Thyroid gland (tissue), 4 donors: ENCODE measurements around the gene CYP24A1. TPM values are rescaled to one million over a fixed set of nuclear protein-coding genes. Genes with fewer than 3 reads are reported as not detected.

ENCODE experiments used
- DNase-seq, 2 donors: peaks; one replicate each; pipeline ENCODE4 v3.0.0-alpha.2; 2019
- H3K27ac ChIP-seq, 3 donors: fragments of 200-600 bp; sonication (generic); 1 replicate in 2 of 3; 2 replicates in 1 of 3; pipeline ENCODE4 v1.5.1; 2016 to 2019; ENCODE audit warnings: mild to moderate bottlenecking in 1 of 3, moderate library complexity in 1 of 3
- H3K27me3 ChIP-seq: fragments of 200-600 bp; sonication (generic); one replicate; pipeline ENCODE4 v1.5.1; 2019
- H3K36me3 ChIP-seq, 2 donors: fragments of 200-600 bp; sonication (generic); one replicate each; pipeline ENCODE4 v1.5.1; 2016 to 2019
- H3K4me1 ChIP-seq, 2 donors: fragments of 200-600 bp; sonication (generic); one replicate each; pipeline ENCODE4 v1.5.1; 2017 to 2019
- H3K4me3 ChIP-seq, 3 donors: fragments of 200-600 bp; sonication (generic); replicated peaks in 1 of 3; 1 replicate in 2 of 3; 2 replicates in 1 of 3; pipeline ENCODE4 v1.5.1; 2016; ENCODE audit warnings: mild to moderate bottlenecking in 1 of 3
- H3K9me3 ChIP-seq: fragments of 200-600 bp; sonication (generic); one replicate; pipeline ENCODE4 v1.5.1; 2017
- CTCF ChIP-seq, 6 experiments: fragments of 200-600 bp in 3 of 6; fragments of 450-650 bp in 3 of 6; sonication (generic) in 3 of 6; IDR thresholded peaks; one replicate each; pipeline ENCODE4 v1.5.1; 2016 to 2019; ENCODE audit warnings: antibody characterized with exemption in 6 of 6, mild to moderate bottlenecking in 2 of 6, inconsistent platforms in 1 of 6, moderate library complexity in 1 of 6
- POLR2A ChIP-seq, 2 donors: fragments of 450-650 bp; IDR thresholded peaks; one replicate each; pipeline ENCODE4 v1.6.1; 2017; ENCODE audit warnings: antibody characterized with exemption in 2 of 2, mild to moderate bottlenecking in 2 of 2, moderate library complexity in 1 of 2
- WGBS, 2 donors: methylation state at CpG; one replicate each; pipeline ENCODE4 v1.1.5; 2017; 5-methylcytosine and 5-hydroxymethylcytosine counted together
- intact Hi-C: fragments of 100-400 bp; cut with DNase I; formaldehyde crosslinking; loops from one replicate; pipeline ENCODE4 v1.15.1; 2023
- total RNA-seq, 4 donors: library from RNA; depleted of rRNA; stranded (reverse); fragments of >200 nt; gene quantifications; one replicate each; pipeline ENCODE4 v1.2.3, GENCODE V29; 2016

The CYP24A1 gene
- total RNA-seq, 4 donors from 2014 or later = 0.44 to 6.6 (median 0.67) TPM; not detected in 1

- Histone ChIP-seq H3K36me3 (no peaks in the 10 kb centered on the region), H3K4me1 (peaks cover 0 to 14% of the 10 kb centered on the region in 2 donors), H3K27me3 (no peaks in the 10 kb centered on the region), H3K27ac (no peak overlapping the region), H3K4me3 (no peak overlapping the region), H3K9me3 (no peaks in the 10 kb centered on the region)
- TF ChIP-seq CTCF (IDR thresholded peaks at IDR 0.05) = no peak
- no peak for TF ChIP-seq POLR2A (IDR thresholded peaks at IDR 0.05)
- no peak for DNase-seq
- 81 to 83% methylated on average over 5 of the region's 5 CpGs for WGBS, 2 donors
- intact Hi-C loops = no loop called here
These were observed 20.0 kb upstream of the CYP24A1 start for GRCh38 chr20:54193817-54194216.

DNA sequence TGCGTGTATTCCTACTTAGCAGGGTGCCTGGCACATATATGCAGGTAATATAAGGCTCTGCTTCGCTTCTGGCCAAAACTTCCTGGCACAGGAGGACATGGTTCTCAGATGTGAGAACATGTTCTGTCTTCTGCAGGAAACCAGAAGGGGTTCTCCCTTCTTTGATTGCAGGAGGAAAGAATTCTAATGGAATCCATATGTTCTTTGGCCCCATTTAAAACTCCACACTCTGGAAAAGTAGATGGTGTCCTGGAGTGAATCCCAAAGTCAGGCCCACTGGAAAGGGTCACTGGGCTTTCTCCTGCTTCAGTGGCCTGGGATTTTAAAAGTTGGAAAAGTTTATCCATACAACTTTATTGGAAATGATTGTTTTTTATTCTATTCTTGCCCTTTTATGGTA, 16.4 kb upstream of the CYP24A1 start:
- H3K36me3 ChIP-seq = no peaks in the 10 kb centered on the region
- no peak for DNase-seq
- no peak for TF ChIP-seq CTCF (IDR thresholded peaks at IDR 0.05)
- TF ChIP-seq POLR2A (IDR thresholded peaks at IDR 0.05) = no peak
- H3K27me3 ChIP-seq = no peaks in the 10 kb centered on the region
- H3K27ac ChIP-seq = no peak overlapping the region
- no peaks in the 10 kb centered on the region for H3K9me3 ChIP-seq
- intact Hi-C loops = no loop called here
- no peak overlapping the region for H3K4me3 ChIP-seq
- 95 to 98% methylated on average over 2 of the region's 2 CpGs for WGBS, 2 donors
- H3K4me1 ChIP-seq = no peaks in the 10 kb centered on the region

DNA sequence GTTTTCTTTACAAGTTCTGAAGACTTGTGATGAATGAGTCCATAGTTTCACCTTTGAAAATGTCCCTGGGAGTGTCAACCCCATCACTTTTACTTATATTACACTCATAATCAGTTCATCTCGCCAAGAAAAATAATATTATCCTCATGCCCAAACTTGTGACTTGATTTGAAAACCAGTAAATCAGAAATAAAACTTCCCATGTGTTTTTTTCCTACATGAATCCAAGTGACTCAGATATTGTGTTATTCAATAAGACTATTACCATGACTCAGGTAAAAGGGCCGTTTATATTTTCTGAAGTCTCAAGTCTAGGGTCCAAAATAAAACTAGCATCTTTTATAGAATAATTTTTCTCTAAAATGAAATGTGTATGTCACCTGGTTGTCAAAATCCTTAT, 15.8 kb upstream of the CYP24A1 start:
- Histone ChIP-seq H3K4me3 (no peak overlapping the region), H3K36me3 (no peaks in the 10 kb centered on the region), H3K4me1 (no peaks in the 10 kb centered on the region), H3K27me3 (no peaks in the 10 kb centered on the region), H3K9me3 (no peaks in the 10 kb centered on the region), H3K27ac (no peak overlapping the region)
- intact Hi-C loops = no loop called here
- 59 to 73% methylated on average over 2 of the region's 2 CpGs for whole genome bisulfite sequencing, 2 donors
- no peak for TF ChIP-seq POLR2A (IDR thresholded peaks at IDR 0.05)
- TF ChIP-seq CTCF (IDR thresholded peaks at IDR 0.05) = no peak
- no peak for DNase-seq

DNA sequence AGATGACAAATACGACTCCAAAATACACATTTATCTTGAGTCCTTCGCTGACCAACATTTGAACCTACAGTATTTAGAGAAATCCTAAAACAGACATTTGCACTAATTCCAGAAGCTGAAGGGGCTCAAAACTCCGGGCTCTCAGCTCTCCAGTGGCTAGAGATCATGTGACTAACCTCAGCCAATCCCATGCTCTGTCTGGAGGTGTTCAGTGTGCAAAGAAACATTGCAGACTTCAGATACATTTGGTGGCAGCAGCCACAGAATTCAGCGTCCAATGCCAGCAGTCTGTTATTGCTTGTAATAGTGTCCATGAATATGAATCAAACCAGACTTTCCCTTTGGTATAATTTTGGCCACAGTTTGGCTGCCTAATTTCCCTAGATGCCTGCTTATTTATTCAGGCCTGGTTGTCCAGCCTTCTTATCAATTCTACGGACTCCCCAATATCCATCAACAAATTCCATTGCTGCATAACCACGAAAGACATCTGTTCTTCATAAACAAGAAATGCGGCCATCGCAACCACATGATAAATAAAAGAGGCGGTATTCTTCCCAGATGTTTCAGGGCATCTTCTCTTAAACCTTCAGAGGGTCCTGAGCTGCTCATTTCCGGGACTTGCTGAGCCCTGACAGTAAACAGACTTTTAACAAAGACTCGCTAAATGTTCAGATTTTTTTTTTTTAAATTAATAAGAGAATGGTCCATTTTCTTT, 14.5 kb upstream of the CYP24A1 start:
- Histone ChIP-seq H3K9me3 (no peaks in the 10 kb centered on the region), H3K36me3 (no peaks in the 10 kb centered on the region), H3K4me1 (no peaks in the 10 kb centered on the region), H3K4me3 (no peak overlapping the region), H3K27me3 (no peaks in the 10 kb centered on the region), H3K27ac (no peak overlapping the region)
- TF ChIP-seq CTCF (IDR thresholded peaks at IDR 0.05) (no peak), POLR2A (IDR thresholded peaks at IDR 0.05) (no peak)
- no peak for DNase-seq
- intact Hi-C loops = no loop called here
- 76 to 82% methylated on average over 11 of the region's 11 CpGs for WGBS, 2 donors

DNA sequence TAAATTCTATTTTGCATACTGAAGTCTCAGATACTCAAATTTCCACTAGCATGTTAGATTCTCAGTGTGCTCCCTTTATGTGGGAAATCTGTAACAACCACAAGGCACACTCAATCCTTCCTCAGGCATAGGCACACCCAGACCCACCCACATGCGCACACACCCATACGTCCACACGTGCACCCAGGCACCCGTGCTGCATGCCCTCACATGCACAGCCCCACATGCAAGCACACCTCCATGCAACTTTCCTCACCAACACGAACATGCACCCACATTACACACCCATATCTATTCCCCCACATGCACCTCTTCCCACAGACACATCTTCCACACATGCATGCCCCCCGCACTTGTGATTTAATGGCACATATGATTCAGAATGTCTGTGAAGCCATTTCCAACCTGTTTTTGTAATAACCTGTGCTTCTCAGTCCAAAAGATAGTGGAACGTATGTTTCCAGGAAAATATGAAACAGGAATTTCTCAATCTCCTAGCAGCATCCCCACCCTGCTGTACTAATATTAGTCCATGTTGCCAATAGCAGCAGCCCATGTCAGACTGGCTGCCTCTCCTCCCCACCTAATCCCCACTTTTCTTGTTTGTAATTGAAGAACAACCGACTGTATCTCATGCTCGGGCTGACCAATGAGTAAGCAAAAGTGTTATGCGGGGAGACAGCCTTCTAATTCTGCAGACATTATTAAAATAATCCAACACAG, 11.3 kb upstream of the CYP24A1 start:
- no peak overlapping the region for H3K27ac ChIP-seq
- no peaks in the 10 kb centered on the region for H3K36me3 ChIP-seq
- no peaks in the 10 kb centered on the region for H3K4me1 ChIP-seq
- TF ChIP-seq POLR2A (IDR thresholded peaks at IDR 0.05) (no peak), CTCF (IDR thresholded peaks at IDR 0.05) (no peak)
- no peak for DNase-seq
- no peak overlapping the region for H3K4me3 ChIP-seq
- intact Hi-C loops = no loop called here
- no peaks in the 10 kb centered on the region for H3K9me3 ChIP-seq
- WGBS, 2 donors = 85 to 89% methylated on average over 10 of the region's 10 CpGs
- H3K27me3 ChIP-seq = no peaks in the 10 kb centered on the region
